ENCODE measurements around the gene ZSCAN21.

The ZSCAN21 gene

GRCh38 chr7:100029596-100029995 lies 20.0 kb upstream of the ZSCAN21 start:
- no peak overlapping the region for H3K4me3 ChIP-seq (ENCODE audit: low read depth, low read length)
- DNase-seq (ENCODE audit: low read depth) = no peak
- no peak for TF ChIP-seq CTCF (IDR thresholded peaks at IDR 0.05; ENCODE audit: insufficient read depth, low read depth, low read length, missing control alignments)

- no peak for TF ChIP-seq CTCF (IDR thresholded peaks at IDR 0.05; ENCODE audit: insufficient read depth, low read depth, low read length, missing control alignments)
- DNase-seq (ENCODE audit: low read depth) = no peak
- H3K4me3 ChIP-seq (ENCODE audit: low read depth, low read length) = no peak overlapping the region
Measured at GRCh38 chr7:100033526-100033925, 16.0 kb upstream of the ZSCAN21 start.

GRCh38 chr7:100034871-100035510 lies 14.6 kb upstream of the ZSCAN21 start:
- H3K4me3 ChIP-seq (ENCODE audit: low read depth, low read length) = no peak overlapping the region
- no peak for TF ChIP-seq CTCF (IDR thresholded peaks at IDR 0.05; ENCODE audit: insufficient read depth, low read depth, low read length, missing control alignments)
- no peak for DNase-seq (ENCODE audit: low read depth)

GRCh38 chr7:100035876-100036275 lies 13.7 kb upstream of the ZSCAN21 start:
- DNase-seq (ENCODE audit: low read depth) = no peak
- H3K4me3 ChIP-seq (ENCODE audit: low read depth, low read length) = no peak overlapping the region
- TF ChIP-seq CTCF (IDR thresholded peaks at IDR 0.05; ENCODE audit: insufficient read depth, low read depth, low read length, missing control alignments) = no peak

GRCh38 chr7:100038326-100038725 lies 11.2 kb upstream of the ZSCAN21 start:
- no peak overlapping the region for H3K4me3 ChIP-seq (ENCODE audit: low read depth, low read length)
- TF ChIP-seq CTCF (IDR thresholded peaks at IDR 0.05; ENCODE audit: insufficient read depth, low read depth, low read length, missing control alignments) = no peak

GRCh38 chr7:100040575-100040974 lies 9.0 kb upstream of the ZSCAN21 start:
- TF ChIP-seq CTCF (IDR thresholded peaks at IDR 0.05; ENCODE audit: insufficient read depth, low read depth, low read length, missing control alignments) = no peak

More at GRCh38 chr7:100038326-100038725, 11.2 kb upstream of the ZSCAN21 start:
- DNase-seq (ENCODE audit: low read depth) = no peak

GRCh38 chr7:100044718-100045117 lies 4.9 kb upstream of the ZSCAN21 start:
- peak; percentile 64 for DNase-seq (ENCODE audit: low read depth)
- H3K4me3 ChIP-seq (ENCODE audit: low read depth, low read length) = no peak overlapping the region
- TF ChIP-seq CTCF (IDR thresholded peaks at IDR 0.05; ENCODE audit: insufficient read depth, low read depth, low read length, missing control alignments) = peak; percentile 14

More at GRCh38 chr7:100040575-100040974, 9.0 kb upstream of the ZSCAN21 start:
- no peak overlapping the region for H3K4me3 ChIP-seq (ENCODE audit: low read depth, low read length)
- no peak for DNase-seq (ENCODE audit: low read depth)

Measured in GM12865 (cell line).